Frontal cortex (tissue), 4 donors: ENCODE data around the gene PHLDB2. TPM values are rescaled to one million over a fixed set of nuclear protein-coding genes. Genes with fewer than 3 reads are reported as not detected.

Experiments
- DNase-seq, 2 donors: peaks; one replicate each; pipeline ENCODE4 v3.0.0; 2012; ENCODE audit warnings: low spot score in 2 of 2
- FAIRE-seq: peaks from 2 replicates; lab custom pipeline; 2012; peaks lifted over from hg19 to GRCh38; lab: Jason Lieb, UNC
- total RNA-seq: library from RNA; depleted of rRNA; stranded (reverse); fragments of >200 nt; gene quantifications from one replicate; pipeline ENCODE4 v1.2.3, GENCODE V29; 2014
- donor health status: control.
- donor health status: control.
- donor health status: control.

Gene PHLDB2
- total RNA-seq, 1 donor from 2014 or later, result 9.0 TPM

DNA sequence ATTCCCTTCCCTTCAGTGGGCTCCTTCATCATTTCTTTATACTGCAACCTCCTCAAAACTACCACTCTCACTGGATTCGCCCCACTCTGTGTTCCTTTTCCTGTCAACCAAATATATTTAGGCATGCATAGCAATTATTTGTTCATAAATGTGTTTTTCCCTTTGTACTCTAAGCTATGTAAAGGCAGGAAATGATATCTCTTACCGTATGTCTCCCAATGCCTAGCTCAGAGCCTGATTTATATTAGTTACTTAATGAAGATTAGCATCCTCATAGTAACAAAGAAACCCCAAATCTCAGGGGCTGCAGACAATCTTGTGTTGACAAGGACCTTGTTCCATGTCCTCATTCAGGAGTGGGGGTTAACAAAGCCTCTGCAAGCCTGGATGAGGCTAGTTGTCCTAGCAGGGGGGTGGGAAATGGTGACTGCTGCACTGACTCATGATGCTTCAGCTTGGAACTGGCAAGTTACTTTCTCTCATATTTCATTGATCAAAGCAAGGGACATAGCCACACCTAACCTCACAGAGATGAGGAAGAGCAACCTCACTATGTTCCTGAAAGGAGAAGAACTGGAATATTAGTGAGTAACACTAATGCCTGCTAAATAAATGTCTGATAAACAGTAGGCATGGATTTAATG lies 15.2 kb downstream of the PHLDB2 start:
- FAIRE-seq (no peak), DNase-seq (no peak)

- FAIRE-seq (no peak), DNase-seq (no peak)
Observed at GRCh38 chr3:111881480-111881879, 22.4 kb downstream of the PHLDB2 start.

DNA sequence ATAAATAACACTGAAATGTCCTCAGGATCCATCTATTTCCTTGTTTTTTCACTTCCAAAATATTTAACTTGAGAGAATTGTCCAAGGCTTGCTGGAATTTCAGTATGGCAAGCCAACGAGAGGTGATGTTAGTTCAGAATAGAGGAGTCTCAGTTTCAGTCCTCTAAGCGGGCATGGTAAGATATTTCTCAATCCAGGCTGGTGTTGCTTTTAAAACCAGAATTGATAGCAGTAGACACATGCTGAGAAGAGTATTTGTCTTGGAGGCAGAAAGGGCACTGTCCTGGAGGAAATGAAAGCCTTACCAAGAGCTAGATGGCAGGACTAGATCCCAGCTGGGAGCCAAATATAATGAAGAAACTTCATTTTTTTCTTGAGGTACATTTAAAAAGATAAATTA lies 23.1 kb downstream of the PHLDB2 start:
- DNase-seq (no peak), FAIRE-seq (no peak)

DNA sequence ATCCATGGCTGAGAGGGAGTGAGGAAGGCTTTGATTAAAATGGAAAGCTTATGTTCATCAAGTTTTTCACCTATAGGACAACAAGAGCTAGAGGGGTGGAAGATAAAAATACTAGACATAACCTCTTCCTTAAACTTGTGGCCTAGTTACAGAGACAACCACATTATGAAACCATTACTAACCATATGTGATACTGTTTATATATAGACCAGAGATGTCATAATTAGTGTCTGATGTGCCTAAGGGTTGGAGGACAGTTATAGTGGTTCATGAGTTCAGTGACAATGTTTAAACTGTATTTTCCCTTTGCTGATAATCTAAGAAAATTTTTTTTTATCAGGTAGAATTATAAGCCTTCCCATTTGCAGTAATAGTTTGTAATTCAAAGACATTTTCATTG lies 23.7 kb downstream of the PHLDB2 start:
- DNase-seq (no peak), FAIRE-seq (no peak)

DNA sequence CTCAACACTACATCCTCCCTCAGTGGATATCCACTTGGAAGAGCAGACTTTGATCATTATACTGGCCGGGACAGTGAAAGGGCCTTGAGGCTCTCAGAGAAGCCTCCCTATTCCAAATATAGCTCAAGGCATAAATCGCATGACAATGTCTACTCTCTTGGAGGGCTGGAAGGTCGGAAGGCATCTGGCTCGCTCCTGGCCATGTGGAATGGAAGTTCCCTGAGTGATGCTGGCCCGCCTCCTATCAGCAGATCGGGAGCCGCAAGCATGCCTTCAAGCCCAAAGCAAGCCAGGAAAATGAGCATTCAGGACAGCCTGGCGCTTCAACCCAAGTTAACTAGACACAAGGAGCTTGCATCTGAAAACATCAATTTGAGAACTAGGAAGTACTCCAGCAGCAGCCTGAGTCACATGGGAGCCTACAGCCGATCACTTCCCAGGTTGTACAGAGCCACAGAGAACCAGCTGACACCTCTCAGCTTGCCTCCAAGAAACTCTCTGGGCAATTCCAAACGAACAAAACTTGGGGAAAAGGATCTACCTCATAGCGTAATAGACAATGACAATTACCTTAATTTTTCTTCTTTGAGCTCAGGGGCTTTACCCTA lies 25.4 kb downstream of the PHLDB2 start:
- DNase-seq (no peak), FAIRE-seq (no peak)

DNA sequence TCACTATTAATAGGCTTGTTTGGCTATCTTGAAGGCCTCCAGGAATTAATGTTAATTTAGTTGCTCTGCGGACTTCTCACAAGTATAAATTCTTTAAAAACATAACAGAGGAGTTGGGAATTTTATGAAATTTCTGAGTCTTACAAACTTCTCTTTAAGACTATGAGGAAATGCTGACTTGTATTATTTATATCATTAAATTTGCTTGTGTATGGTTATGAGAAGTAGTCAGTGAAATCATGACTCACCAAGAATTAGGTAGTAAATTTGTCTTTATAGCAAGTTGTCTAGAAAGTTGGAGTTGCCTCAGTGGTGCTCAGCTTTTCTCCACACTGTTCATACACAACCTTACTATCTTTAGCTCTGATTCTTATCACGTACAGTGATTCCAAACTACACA lies 26.5 kb downstream of the PHLDB2 start:
- DNase-seq (no peak), FAIRE-seq (no peak)

DNA sequence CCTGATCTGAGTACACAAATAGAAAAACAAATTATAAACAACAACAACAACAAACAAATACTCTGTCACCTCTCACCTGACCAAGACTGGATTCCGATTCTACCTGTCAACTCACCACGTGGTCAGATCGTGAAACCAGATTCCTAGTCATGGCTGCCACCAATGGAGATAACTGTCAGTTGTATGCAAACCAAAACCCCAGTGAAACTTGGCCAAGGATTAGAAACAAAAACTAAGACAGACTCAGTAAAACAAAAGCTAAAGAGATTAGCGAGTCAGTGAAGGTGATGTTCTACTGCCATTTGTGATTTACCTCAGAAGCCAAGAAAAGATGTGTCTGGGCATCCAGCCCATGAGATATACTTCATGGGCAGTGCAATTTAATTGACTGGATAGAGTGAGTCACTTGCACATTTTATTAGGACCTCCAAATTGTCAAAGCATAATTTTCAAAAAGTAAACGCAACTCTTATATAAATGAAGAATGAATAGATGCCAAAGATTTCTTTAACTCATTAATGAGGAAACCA lies 31.1 kb downstream of the PHLDB2 start:
- FAIRE-seq, result no peak
- DNase-seq, result no peak

- DNase-seq, result no peak
- FAIRE-seq, result no peak
Observed at GRCh38 chr3:111892070-111892469, 33.0 kb downstream of the PHLDB2 start.

DNA sequence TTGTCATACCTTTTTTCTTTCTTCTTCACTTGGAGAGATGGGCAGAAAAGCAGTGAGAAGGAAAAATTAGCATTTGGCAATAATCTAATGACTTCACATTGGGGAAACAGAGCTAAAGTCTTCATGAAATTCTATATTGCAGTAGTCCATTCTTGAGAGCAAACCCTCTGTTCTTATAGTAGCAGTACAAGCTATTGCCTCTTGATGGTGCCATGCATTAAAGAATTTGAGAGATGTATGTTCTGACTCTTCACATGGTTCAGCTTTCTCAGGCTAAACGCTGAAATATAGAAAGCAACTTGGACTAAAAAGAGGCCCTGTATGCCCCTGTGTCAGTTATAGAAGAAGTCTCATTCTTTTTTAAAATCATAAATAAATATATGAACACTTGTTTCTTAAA lies 36.0 kb downstream of the PHLDB2 start:
- DNase-seq (peak in 1 of 2 donors; percentile 29), FAIRE-seq (peak; percentile 6)

GRCh38 chr3:111899966-111900365 lies 40.9 kb downstream of the PHLDB2 start:
- DNase-seq (no peak), FAIRE-seq (no peak)

DNA sequence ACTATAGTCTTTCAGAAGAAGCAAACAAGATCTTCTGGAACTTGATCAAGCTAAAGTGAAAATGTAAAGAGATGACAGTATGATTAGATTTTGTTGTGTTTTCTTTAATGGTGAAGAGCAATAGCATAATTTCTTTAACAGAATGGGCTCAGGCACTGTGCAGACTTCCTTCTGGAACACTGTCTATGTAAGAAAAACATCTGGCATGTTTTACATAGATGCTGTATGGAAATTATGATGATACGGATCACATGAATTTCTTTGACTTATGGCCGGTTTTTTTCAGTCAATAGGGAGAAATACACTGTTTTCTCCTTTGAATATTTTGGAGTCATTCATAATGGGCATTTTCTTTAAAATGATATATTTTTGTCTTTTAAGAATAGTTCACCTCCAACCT lies 42.6 kb downstream of the PHLDB2 start:
- FAIRE-seq (no peak), DNase-seq (no peak)

DNA sequence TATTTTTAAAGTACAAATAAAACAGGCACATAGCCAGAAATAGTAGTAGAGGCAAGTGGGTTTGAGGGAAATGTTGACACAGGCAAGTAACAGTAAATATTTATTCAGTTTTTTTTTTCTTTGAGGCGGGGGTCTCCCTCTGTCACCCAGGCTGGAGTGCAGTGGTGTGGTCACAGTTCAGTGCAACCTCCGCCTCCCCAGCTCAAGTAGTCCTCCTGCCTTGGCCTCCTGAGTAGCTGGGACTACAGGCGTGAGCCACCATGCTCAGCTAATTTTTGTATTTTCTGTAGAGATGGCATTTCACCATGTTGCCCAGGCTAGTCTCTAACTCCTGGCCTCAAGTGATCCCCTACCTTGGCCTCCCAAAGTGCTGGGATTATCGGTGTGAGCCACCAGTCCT lies 43.5 kb downstream of the PHLDB2 start:
- DNase-seq (no peak), FAIRE-seq (no peak)

DNA sequence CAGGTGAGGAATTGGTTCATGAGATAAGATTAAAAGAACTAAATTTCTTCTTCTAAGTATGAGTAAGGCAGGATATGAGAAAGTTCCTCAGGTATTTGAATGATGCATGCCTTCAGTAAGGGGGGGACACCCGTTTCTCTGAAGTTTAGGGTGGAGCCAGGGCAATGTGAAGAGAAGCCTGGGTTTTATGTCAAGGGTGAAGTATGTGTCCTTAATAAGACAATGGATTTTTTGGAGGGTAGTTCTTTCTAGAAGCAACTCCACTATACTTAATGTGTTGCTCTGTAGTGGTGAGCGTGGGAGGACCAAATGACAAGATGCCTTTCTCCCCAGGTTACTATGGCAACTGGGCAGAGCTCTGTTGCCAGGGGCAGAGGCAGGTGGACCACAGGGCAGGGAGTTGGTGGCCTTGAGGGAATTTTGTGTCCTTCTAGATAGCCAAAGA lies 44.0 kb downstream of the PHLDB2 start:
- FAIRE-seq (no peak), DNase-seq (no peak)

DNA sequence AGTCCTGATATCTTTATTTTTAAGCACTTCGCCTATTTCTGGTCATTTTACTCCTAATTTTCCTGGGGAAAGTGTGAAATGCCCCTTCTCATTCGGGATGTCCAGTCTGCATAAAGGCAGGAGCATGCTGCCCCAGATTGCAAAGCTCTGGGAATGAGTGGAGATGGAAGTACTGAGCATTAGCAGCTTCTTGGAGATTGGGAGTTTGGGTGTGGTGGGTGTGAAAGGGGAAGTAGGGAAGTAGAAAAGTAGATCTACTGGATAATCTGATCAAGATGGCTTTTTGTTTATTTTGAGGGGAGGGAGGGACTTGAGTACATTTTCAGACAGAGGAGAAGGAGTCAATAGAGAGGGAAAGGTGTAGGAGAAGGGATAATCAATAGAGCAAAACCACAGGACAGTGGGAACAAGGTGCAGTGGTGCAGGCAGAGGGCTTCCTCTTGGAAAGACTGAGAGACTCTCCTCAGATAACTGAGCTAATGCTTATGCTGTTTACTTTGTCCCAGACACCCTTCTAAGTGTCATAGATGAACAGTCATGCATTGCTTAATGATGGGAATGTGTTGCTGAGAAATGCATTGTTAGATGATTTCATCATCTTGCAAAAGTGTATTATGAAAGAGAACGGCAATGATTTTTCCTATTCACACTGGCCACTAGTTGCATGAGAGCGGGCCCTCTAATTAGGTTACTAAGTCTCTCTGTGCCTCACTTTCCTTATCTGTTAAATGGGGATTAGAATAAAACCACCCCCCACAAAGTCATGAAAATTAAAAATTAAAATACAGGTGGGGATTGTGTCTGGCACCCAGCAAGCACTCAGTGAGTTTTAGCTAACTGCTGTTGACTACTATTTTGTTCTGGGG lies 45.5 kb downstream of the PHLDB2 start:
- FAIRE-seq, result no peak
- no peak for DNase-seq

GRCh38 chr3:111906656-111907055 lies 47.6 kb downstream of the PHLDB2 start:
- FAIRE-seq (no peak), DNase-seq (no peak)

DNA sequence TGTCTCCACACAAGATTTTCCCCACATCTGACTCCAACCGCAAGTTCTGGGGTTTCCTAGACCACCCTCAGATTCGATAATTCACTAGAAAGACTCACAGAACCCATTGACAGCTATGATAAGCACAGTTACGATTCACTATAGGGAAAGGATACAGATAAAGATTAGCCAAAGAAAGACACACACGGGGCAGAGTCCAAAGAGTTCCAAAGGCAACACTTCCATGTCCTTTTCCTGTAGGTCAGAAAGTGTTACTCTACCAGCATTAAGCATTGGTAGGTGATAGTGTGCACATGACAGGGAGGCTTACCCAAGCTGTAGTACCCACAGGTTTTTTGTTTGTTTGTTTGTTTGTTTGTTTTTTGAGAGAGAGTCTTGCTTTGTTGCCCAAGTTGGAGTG lies 48.1 kb downstream of the PHLDB2 start:
- no peak for FAIRE-seq
- DNase-seq, result no peak

- FAIRE-seq, result no peak
- DNase-seq, result peak in 1 of 2 donors; percentile 10
Observed at GRCh38 chr3:111910806-111911205, 51.7 kb downstream of the PHLDB2 start.

GRCh38 chr3:111911446-111911845 lies 52.4 kb downstream of the PHLDB2 start:
- no peak for FAIRE-seq
- no peak for DNase-seq

DNA sequence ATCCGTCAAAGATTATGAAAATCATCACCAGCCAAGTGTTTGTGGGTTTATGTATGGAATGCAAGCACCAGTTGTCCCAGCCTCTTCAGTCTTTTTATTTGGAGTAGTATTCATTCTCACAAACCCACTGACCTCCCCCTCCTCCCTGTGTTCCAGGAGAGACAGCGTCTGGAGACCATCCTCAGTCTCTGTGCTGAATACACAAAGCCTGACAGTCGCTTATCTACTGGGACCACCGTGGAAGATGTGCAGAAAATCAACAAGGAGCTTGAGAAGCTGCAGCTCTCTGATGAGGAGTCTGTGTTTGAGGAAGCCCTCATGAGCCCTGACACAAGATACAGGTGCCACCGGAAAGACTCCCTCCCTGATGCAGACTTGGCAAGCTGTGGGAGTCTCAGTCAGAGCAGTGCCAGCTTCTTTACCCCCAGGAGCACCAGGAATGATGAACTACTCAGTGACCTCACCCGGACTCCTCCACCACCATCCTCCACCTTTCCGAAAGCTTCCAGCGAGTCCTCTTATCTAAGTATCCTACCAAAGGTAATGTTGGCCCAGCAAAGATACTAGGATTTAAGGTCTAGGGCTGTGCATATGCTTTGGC lies 54.2 kb downstream of the PHLDB2 start:
- DNase-seq (no peak), FAIRE-seq (no peak)

DNA sequence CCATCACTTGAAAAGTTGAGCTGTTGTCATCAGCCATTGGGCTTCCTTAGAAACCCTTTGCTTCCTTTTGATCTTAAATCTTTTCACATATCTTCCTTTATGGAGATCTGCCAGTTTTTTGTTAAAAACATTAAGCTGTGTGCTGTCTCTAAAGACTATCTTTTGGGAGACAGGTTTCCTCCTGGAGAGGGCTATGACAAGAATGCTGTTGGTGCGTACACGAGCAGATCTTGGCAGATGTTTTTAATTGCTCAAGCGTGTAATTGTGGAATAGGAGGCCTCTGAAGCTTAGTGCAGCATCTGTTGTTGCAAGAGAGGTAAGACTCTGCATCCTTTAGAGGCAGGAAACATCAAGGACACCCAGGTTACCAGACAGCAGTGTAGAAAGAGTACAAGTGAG lies 56.8 kb downstream of the PHLDB2 start:
- FAIRE-seq (no peak), DNase-seq (no peak)
